ENCODE results near the gene ARHGEF12.

- TF ChIP-seq CTCF (IDR thresholded peaks at IDR 0.05 in 2 of 3, conservative IDR thresholded peaks at IDR 0.05 in 1 of 3; ENCODE audit: control insufficient read depth in 2 of 3, extremely low read depth in 1 of 3, insufficient read depth in 1 of 3, low read depth in 3 of 3, low read length in 3 of 3) (no peak), ZNF274 (IDR thresholded peaks at IDR 0.05; ENCODE audit: insufficient read depth, insufficient read length) (no peak), TARDBP (IDR thresholded peaks at IDR 0.05; ENCODE audit: borderline replicate concordance) (no peak), TCF12 (IDR thresholded peaks at IDR 0.05; ENCODE audit: low read depth, low read length) (no peak), CEBPB (IDR thresholded peaks at IDR 0.05; ENCODE audit: borderline replicate concordance in 1 of 2, low read depth in 2 of 2, low read length in 2 of 2) (no peak), POLR2AphosphoS5 (IDR thresholded peaks at IDR 0.05; ENCODE audit: low read length) (no peak), SIN3A (IDR thresholded peaks at IDR 0.05; ENCODE audit: low read depth, low read length) (no peak), SMC3 (IDR thresholded peaks at IDR 0.05; ENCODE audit: borderline replicate concordance, low read length) (no peak), SRF (IDR thresholded peaks at IDR 0.05; ENCODE audit: low read depth in 2 of 2, low read length in 2 of 2) (no peak), KAT2A (conservative IDR thresholded peaks at IDR 0.05; ENCODE audit: control insufficient read depth, low read depth, low read length) (no peak)
Measured at GRCh38 chr11:120505801-120506425, 169.7 kb downstream of the ARHGEF12 start.
